ENCODE results near the gene MAP1B.

GRCh38 chr5:72107901-72108201 lies 576 bp downstream of the MAP1B start:
- TF ChIP-seq CTCF (IDR thresholded peaks at IDR 0.05; ENCODE audit: low read depth, low read length, missing input control) (no peak), SP1 (IDR thresholded peaks at IDR 0.05) (no peak)
